Muscle of leg (tissue), 11 donors: ENCODE data around the gene RAVER1. TPM values are rescaled to one million over a fixed set of nuclear protein-coding genes. Genes with fewer than 3 reads are reported as not detected.
A peak's percentile ranks its signal among the peaks of the same experiment; 100 is the strongest.
"Not testable (repeated sequence)": the region's sequence is repeated elsewhere in the genome, so short reads cannot be mapped to it uniquely, and the experiment has no call there.

Experiments
- DNase-seq: peaks from one replicate; pipeline ENCODE4 v3.0.0; 2013
- H3K27ac ChIP-seq: one replicate; pipeline ENCODE4 v1.5.1; 2013; ENCODE audit warnings: mild to moderate bottlenecking, low read length, control low read depth
- H3K27me3 ChIP-seq: one replicate; pipeline ENCODE4 v1.6.1; 2013; ENCODE audit warnings: low read length; ENCODE audit not compliant: control insufficient read depth, insufficient read depth
- H3K36me3 ChIP-seq: one replicate; pipeline ENCODE4 v1.6.1; 2013; ENCODE audit warnings: low read length; ENCODE audit not compliant: control insufficient read depth, insufficient read depth
- H3K4me1 ChIP-seq: one replicate; pipeline ENCODE4 v1.6.1; 2013; ENCODE audit warnings: low read length; ENCODE audit not compliant: control insufficient read depth, insufficient read depth
- H3K4me3 ChIP-seq: one replicate; pipeline ENCODE4 v1.5.1; 2013; ENCODE audit warnings: low read length, control low read depth
- H3K9me3 ChIP-seq: replicated peaks from 2 replicates; pipeline ENCODE4 v1.6.1; 2013; ENCODE audit warnings: low read depth, low read length; ENCODE audit not compliant: control insufficient read depth
- WGBS: methylation state at CpG from one replicate; pipeline ENCODE4 v1.1.5; 2013; ENCODE audit warnings: missing lambda C conversion rate; ENCODE audit not compliant: insufficient coverage; 5-methylcytosine and 5-hydroxymethylcytosine counted together
- polyA plus RNA-seq, 8 donors: library from polyadenylated mRNA; unstranded; fragments of 120-200 nt; gene quantifications; one replicate each; pipeline versions ENCODE4 v1.2.1 to v1.2.3, GENCODE V29; 2013; ENCODE audit warnings: inconsistent platforms in 1 of 8, low replicate concordance in 1 of 8; ENCODE audit not compliant: insufficient read length in 8 of 8, insufficient read depth in 1 of 8
- total RNA-seq: library from RNA; stranded (reverse); fragments of 120-200 nt; gene quantifications from one replicate; pipeline ENCODE4 v1.2.4, GENCODE V29; 2013

Gene RAVER1
- total and polyA plus RNA-seq, 9 donors: 4.4 to 21.7 (median 17.4) TPM

GRCh38 chr19:10352764-10353671 is 19.7 kb upstream of the RAVER1 start:
- no peaks in the 10 kb centered on the region for H3K27me3 ChIP-seq
- DNase-seq: peak; percentile 74
- H3K4me1 ChIP-seq: peaks cover 9% of the 10 kb centered on the region
- WGBS: 47% methylated on average over 62 of the region's 63 CpGs
- H3K27ac ChIP-seq: peak overlapping the region; percentile 35
- H3K9me3 ChIP-seq: no peaks in the 10 kb centered on the region
- peaks cover 61% of the 10 kb centered on the region for H3K36me3 ChIP-seq
- H3K4me3 ChIP-seq: no peak overlapping the region

GRCh38 chr19:10346509-10346908 is 13.2 kb upstream of the RAVER1 start:
- WGBS: 100% methylated on average over 2 of the region's 10 CpGs
- peak; percentile 25 for DNase-seq
- no peak overlapping the region for H3K27ac ChIP-seq

DNA sequence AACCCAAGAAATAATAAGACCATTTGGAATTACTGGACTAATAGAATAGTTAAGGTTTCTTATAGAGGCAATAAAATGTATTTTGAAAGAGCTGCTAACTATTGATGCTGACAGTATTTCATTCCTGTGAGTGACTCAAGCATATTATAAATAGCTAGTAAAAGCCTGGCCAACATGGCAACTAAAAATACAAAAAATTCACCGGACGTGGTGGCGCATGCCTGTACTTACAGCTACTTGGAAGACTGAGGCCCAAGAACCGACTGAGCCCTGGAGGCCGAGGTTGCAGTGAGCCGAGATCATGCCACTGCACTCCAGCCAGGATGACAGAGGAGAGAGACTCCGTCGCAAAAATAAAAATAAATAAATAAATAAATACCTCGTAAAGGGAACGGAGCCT is 11.5 kb upstream of the RAVER1 start:
- Histone ChIP-seq H3K9me3 (no peaks in the 10 kb centered on the region), H3K4me3 (no peak overlapping the region), H3K36me3 (peaks cover 3% of the 10 kb centered on the region), H3K27me3 (no peaks in the 10 kb centered on the region), H3K4me1 (peaks cover under 1% of the 10 kb centered on the region), H3K27ac (no peak overlapping the region)
- 100% methylated on average over 2 of the region's 10 CpGs for WGBS
- DNase-seq: no peak

More at GRCh38 chr19:10346509-10346908, 13.2 kb upstream of the RAVER1 start:
- Histone ChIP-seq H3K27me3 (no peaks in the 10 kb centered on the region), H3K36me3 (peaks cover 15% of the 10 kb centered on the region), H3K4me1 (no peaks in the 10 kb centered on the region), H3K4me3 (no peak overlapping the region), H3K9me3 (no peaks in the 10 kb centered on the region)

GRCh38 chr19:10343495-10343894 is 10.2 kb upstream of the RAVER1 start:
- WGBS: no CpG with 5 or more reads among the region's 2 CpGs
- H3K4me1 ChIP-seq: peaks cover 3% of the 10 kb centered on the region
- DNase-seq: no peak
- no peaks in the 10 kb centered on the region for H3K36me3 ChIP-seq
- no peak overlapping the region for H3K4me3 ChIP-seq
- H3K27me3 ChIP-seq: no peaks in the 10 kb centered on the region
- H3K9me3 ChIP-seq: no peaks in the 10 kb centered on the region
- H3K27ac ChIP-seq: no peak overlapping the region

DNA sequence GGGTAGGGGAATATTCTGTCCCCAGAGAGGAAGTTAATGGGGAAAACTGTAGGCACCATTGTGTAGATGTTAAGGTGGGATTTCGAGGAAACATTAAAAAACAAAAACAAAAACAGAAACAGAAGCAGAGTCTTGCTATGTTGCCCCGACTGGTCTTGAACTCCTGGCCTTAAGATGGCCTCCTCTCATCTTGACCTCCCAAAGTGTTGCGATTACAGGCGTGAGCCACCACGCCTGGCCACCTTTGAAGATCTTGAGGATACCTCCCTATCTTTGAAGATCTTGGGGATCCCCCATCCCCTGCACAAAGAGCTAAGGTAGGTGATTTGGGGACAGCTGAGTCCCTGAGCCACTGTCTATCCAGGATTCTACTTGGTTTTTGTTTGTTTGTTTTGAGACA is 6.6 kb upstream of the RAVER1 start:
- no peaks in the 10 kb centered on the region for H3K36me3 ChIP-seq
- H3K4me1 ChIP-seq: peaks cover 8% of the 10 kb centered on the region
- H3K4me3 ChIP-seq: no peak overlapping the region
- no peaks in the 10 kb centered on the region for H3K27me3 ChIP-seq
- H3K27ac ChIP-seq: no peak overlapping the region
- H3K9me3 ChIP-seq: no peaks in the 10 kb centered on the region
- no peak for DNase-seq
- no CpG with 5 or more reads among the region's 5 CpGs for WGBS

DNA sequence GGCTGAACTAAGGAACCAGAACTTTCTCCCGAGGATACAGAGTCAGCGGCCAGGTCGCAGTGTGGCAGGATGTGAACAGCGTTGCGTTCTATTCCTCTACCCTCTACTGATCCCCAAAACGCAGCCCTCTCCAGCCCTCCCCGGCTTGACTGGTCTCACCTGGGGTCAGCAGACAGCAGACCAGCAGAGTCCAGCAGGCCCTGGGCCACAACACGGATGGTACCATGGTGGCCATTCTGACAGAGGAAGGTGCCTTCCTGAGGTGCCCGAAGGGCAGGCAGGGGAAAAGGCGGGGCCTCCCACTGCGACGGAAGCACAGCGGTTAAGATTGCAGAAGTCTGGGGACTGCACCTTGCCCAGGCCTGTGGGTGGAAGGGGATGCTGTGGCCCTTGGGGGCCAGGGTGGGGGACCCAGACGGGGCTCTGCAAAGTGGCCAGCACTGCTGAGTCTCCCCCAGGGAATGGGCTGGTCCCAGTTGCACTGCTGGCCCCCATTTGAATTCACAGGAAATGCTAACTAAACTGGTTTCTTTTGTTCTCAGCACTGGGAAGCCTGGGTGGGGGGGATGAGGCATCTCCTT is 6.1 kb upstream of the RAVER1 start, which contains the start of gene ICAM3:
ICAM3 (minus strand) TSS at position 245 of the 581 bp plus-strand sequence; CDS start at position 235, 10 bp downstream.
- H3K27me3 ChIP-seq: no peaks in the 10 kb centered on the region
- H3K9me3 ChIP-seq: no peaks in the 10 kb centered on the region
- peaks cover 12% of the 10 kb centered on the region for H3K4me1 ChIP-seq
- no peak for DNase-seq
- H3K4me3 ChIP-seq: no peak within 1 kb of the TSS
- H3K27ac ChIP-seq: no peak within 1 kb of the TSS
- no peaks in the 10 kb centered on the region for H3K36me3 ChIP-seq
- 53% methylated on average over 14 of the region's 14 CpGs for WGBS

GRCh38 chr19:10338940-10339339 is 5.6 kb upstream of the RAVER1 start:
- 90% methylated on average over 4 of the region's 6 CpGs for WGBS
- no peaks in the 10 kb centered on the region for H3K27me3 ChIP-seq
- no peak for DNase-seq
- H3K4me1 ChIP-seq: peaks cover 17% of the 10 kb centered on the region
- H3K27ac ChIP-seq: no peak overlapping the region
- no peaks in the 10 kb centered on the region for H3K9me3 ChIP-seq
- H3K36me3 ChIP-seq: no peaks in the 10 kb centered on the region
- no peak overlapping the region for H3K4me3 ChIP-seq

DNA sequence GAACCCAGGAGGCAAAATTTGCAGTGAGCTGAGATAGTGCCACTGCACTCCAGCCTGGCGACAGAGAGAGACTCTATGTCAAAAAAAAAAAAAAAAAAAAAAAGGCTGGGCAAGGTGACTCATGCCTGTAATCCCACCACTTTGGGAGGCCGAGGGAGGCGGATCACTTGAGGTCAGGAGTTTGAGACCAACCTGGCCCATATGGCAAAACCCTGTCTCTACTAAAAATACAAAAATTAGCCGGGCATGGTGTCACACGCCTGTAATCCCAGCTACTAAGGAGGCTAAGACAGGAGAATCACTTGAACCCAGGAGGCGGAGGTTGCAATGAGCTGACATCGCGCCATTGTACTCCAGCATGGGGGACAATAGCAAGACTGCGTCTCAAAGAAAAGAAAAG is 3.4 kb upstream of the RAVER1 start:
- not testable (repeated sequence) for H3K27ac ChIP-seq, H3K4me3 ChIP-seq, H3K27me3 ChIP-seq, DNase-seq, H3K36me3 ChIP-seq, H3K9me3 ChIP-seq
- peaks cover 28% of the 10 kb centered on the region for H3K4me1 ChIP-seq
- 95% methylated on average over 8 of the region's 9 CpGs for WGBS

DNA sequence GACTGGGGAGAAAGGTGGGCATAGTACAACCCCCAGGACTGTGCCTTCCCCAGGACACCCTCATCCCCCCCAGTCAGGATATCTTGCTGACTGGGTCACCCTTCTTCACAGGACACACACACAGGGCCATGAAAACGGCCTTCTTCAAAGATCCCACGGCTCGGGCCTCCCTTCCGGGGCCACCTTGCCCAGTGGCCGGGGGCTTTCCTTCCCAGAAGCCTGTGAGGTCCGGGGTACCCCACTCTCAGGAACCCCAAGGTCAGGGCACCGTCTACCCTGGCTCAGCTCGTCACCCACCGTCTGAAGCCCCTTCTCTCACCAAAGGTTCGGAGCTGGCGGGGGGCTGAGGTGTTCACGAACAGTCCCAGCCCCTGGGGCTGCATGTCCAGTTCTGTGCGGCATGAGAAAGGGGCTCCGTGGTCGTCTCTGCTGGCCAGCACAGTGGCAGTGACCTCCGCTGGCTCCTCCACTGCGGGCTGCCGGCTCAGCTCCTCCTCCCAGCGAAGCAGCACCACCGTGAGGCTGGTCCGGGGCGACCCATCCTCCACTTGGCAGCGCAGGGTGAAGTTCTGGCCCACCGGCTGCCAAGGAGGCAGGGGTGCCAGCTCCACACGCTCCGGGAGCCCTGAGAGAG is 2.1 kb upstream of the RAVER1 start:
- Histone ChIP-seq H3K4me1 (peaks cover 28% of the 10 kb centered on the region), H3K27ac (no peak overlapping the region), H3K9me3 (no peaks in the 10 kb centered on the region), H3K27me3 (no peaks in the 10 kb centered on the region), H3K4me3 (no peak overlapping the region), H3K36me3 (peaks cover 1% of the 10 kb centered on the region)
- no peak for DNase-seq
- WGBS: 58% methylated on average over 15 of the region's 26 CpGs
